HFFc6 (cell line): ENCODE data around the gene POLA1. TPM values are rescaled to one million over a fixed set of nuclear protein-coding genes. Genes with fewer than 3 reads are reported as not detected.
A peak's percentile ranks its signal among the peaks of the same experiment; 100 is the strongest.

Experiments
- DNase-seq: peaks from one replicate; pipeline ENCODE4 v3.0.0-alpha.2; 2018
- H3K27ac Mint-ChIP-seq: 2 replicates; pipeline ENCODE4 v1.8.0; 2020; ENCODE audit warnings: mild to moderate bottlenecking, mixed read lengths
- H3K27me3 Mint-ChIP-seq: 2 replicates; pipeline ENCODE4 v1.8.0; 2021; ENCODE audit warnings: mild to moderate bottlenecking, moderate library complexity, mixed read lengths; ENCODE audit not compliant: insufficient read depth
- H3K36me3 Mint-ChIP-seq: 2 replicates; pipeline ENCODE4 v1.8.0; 2021; ENCODE audit warnings: low read depth, mixed read lengths
- H3K4me1 Mint-ChIP-seq: 2 replicates; pipeline ENCODE4 v1.8.0; 2020; ENCODE audit warnings: low read depth, mixed read lengths
- H3K4me3 Mint-ChIP-seq: 2 replicates; pipeline ENCODE4 v1.8.0; 2020; ENCODE audit warnings: mild to moderate bottlenecking, moderate library complexity, mixed read lengths
- H3K9me3 Mint-ChIP-seq: 2 replicates; pipeline ENCODE4 v1.8.0; 2020; ENCODE audit warnings: mild to moderate bottlenecking, mixed read lengths
- CTCF ChIP-seq: fragments of 200-600 bp; sonication (generic); IDR thresholded peaks from 2 replicates; pipeline ENCODE4 v1.5.0; 2021; ENCODE audit warnings: antibody characterized with exemption, mild to moderate bottlenecking
- total RNA-seq, 6 experiments: library from RNA; stranded (reverse); fragmentation: NEBNext Ultra II Directional; extraction: Animal tissue kit (Norgen Biotek cat#: 25700); gene quantifications; 2 replicates in 1 of 6; 3 replicates in 5 of 6; pipeline ENCODE4 v1.2.3, GENCODE V29; 2021

POLA1 gene
- total RNA-seq, 6 experiments from 2014 or later = 6.5 to 12.5 (median 11.0) TPM

GRCh38 chrX:24965372-24965771, 271.7 kb downstream of the POLA1 start:
- Mint-ChIP-seq H3K4me1 (peaks cover 5% of the 10 kb centered on the region; the same call in 1 of the 2 replicates), H3K4me3 (no peak overlapping the region)

GRCh38 chrX:24969812-24970211, 276.1 kb downstream of the POLA1 start:
- H3K4me3 Mint-ChIP-seq = no peak overlapping the region
- TF ChIP-seq CTCF = no peak
- H3K27me3 Mint-ChIP-seq = no peaks in the 10 kb centered on the region
- DNase-seq = no peak
- H3K9me3 Mint-ChIP-seq = no peaks in the 10 kb centered on the region
- H3K4me1 Mint-ChIP-seq = no peaks in the 10 kb centered on the region
- H3K27ac Mint-ChIP-seq = no peak overlapping the region
- H3K36me3 Mint-ChIP-seq = no peaks in the 10 kb centered on the region

More at GRCh38 chrX:24965372-24965771, 271.7 kb downstream of the POLA1 start:
- H3K27me3 Mint-ChIP-seq = no peaks in the 10 kb centered on the region
- no peak for TF ChIP-seq CTCF
- no peaks in the 10 kb centered on the region for H3K36me3 Mint-ChIP-seq
- H3K9me3 Mint-ChIP-seq = no peaks in the 10 kb centered on the region
- no peak for DNase-seq
- H3K27ac Mint-ChIP-seq = no peak overlapping the region

DNA sequence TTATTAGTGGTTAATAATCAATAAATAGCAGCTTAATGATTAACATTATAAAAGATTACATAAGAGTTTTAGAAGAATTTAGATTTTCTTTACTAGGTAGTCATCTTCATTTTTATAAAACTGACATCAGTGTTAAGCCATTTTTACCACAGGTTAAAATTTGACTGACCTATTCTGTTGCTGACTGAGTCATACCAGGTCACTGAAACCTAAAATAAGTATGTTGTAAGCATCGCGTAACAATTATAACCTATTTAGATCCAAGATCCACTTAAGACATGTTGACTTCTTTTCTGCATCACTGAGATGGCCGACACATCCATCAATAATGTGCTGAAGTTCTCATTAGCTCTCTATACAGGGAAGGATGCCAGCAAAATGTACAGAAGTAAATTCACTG, 285.4 kb downstream of the POLA1 start:
- H3K27ac Mint-ChIP-seq = no peak overlapping the region
- peaks cover 8% of the 10 kb centered on the region; the same call in 1 of the 2 replicates for H3K4me1 Mint-ChIP-seq
- H3K27me3 Mint-ChIP-seq = no peaks in the 10 kb centered on the region
- no peak for TF ChIP-seq CTCF
- no peak for DNase-seq
- H3K36me3 Mint-ChIP-seq = no peaks in the 10 kb centered on the region
- no peak overlapping the region for H3K4me3 Mint-ChIP-seq
- no peaks in the 10 kb centered on the region for H3K9me3 Mint-ChIP-seq

- H3K9me3 Mint-ChIP-seq = no peaks in the 10 kb centered on the region
- TF ChIP-seq CTCF = no peak
- no peaks in the 10 kb centered on the region; the same call in 1 of the 2 replicates for H3K27me3 Mint-ChIP-seq
- no peak overlapping the region for H3K27ac Mint-ChIP-seq
- DNase-seq = no peak
- H3K4me3 Mint-ChIP-seq = no peak overlapping the region
- peaks cover 8% of the 10 kb centered on the region; the same call in 1 of the 2 replicates for H3K4me1 Mint-ChIP-seq
- no peaks in the 10 kb centered on the region for H3K36me3 Mint-ChIP-seq
Observed at GRCh38 chrX:24981030-24981429, 287.3 kb downstream of the POLA1 start.

DNA sequence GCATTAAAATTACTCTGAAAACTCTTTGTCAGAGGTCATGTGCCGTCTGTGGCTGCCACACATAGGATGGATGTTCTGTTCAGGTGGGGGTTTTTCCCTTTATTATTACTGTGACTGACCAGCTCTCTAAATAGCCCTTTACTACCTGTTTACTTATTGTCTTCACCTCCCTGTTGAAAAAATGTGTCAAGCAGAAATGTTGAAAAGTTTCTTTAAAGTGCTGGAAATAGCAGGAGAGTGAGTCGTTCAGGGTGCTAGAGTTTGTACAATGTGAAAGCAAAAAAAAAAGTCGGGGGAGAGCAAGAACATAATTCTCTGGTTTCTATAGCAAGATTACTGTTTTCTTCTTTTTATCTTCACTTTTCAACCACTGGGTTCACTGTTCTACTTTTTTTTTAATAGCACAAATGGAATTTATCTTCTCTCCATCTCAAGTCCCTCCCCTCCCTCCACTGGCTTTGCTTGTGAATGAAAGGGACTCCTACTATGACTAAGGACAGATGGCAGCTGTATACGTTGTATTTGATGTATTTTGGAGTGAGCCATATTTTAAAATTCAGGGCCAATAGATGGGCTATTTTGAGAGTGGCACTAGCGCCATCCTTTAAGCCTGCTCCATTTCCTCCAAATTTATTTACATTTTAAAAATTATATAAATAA, 288.7 kb downstream of the POLA1 start:
- no peaks in the 10 kb centered on the region for H3K9me3 Mint-ChIP-seq
- peak; percentile 4 for DNase-seq
- peaks cover 8% of the 10 kb centered on the region; the same call in 1 of the 2 replicates for H3K4me1 Mint-ChIP-seq
- no peak for TF ChIP-seq CTCF
- peak overlapping the region; percentile 8; the same call in 1 of the 2 replicates for H3K4me3 Mint-ChIP-seq
- H3K27ac Mint-ChIP-seq = peak overlapping the region; percentile 44
- H3K27me3 Mint-ChIP-seq = no peaks in the 10 kb centered on the region; the same call in 1 of the 2 replicates
- no peaks in the 10 kb centered on the region for H3K36me3 Mint-ChIP-seq
